Measurements from ENCODE around the gene KRT78.

The KRT78 gene

DNA sequence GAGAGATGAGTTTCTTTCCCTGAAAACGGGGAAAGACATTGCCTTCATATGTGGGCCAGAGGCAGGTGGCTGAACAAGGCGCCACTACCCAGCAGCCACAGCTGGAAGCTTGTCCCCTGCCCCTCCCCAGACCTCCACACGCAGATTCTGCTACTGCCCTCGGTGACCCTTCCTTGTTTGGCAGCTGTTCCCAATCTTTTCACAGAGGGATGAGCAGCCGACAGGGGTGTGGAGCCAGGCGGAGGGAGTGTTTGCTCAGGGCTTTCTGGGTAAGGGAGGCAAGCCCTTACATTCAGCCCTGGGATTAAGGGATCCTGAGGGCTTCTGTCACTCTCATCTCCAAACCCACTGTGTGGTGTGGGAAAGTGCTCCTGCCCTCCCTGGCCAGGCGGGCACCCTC, 30.4 kb downstream of the KRT78 start:
- H3K27ac Mint-ChIP-seq: no peak overlapping the region
- H3K4me3 Mint-ChIP-seq: peak overlapping the region in 1 of 3 experiments; percentile 42
- H3K9me3 Mint-ChIP-seq: no peaks in the 10 kb centered on the region
- no peaks in the 10 kb centered on the region for H3K36me3 Mint-ChIP-seq (ENCODE audit: low read depth)
- H3K4me1 Mint-ChIP-seq: peaks cover 40% of the 10 kb centered on the region
- TF ChIP-seq, protein P1, sequence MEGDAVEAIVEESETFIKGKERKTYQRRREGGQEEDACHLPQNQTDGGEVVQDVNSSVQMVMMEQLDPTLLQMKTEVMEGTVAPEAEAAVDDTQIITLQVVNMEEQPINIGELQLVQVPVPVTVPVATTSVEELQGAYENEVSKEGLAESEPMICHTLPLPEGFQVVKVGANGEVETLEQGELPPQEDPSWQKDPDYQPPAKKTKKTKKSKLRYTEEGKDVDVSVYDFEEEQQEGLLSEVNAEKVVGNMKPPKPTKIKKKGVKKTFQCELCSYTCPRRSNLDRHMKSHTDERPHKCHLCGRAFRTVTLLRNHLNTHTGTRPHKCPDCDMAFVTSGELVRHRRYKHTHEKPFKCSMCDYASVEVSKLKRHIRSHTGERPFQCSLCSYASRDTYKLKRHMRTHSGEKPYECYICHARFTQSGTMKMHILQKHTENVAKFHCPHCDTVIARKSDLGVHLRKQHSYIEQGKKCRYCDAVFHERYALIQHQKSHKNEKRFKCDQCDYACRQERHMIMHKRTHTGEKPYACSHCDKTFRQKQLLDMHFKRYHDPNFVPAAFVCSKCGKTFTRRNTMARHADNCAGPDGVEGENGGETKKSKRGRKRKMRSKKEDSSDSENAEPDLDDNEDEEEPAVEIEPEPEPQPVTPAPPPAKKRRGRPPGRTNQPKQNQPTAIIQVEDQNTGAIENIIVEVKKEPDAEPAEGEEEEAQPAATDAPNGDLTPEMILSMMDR (IDR thresholded peaks at IDR 0.05; ENCODE audit: unreplicated experiment in 3 of 3): no peak
- peaks cover 9% of the 10 kb centered on the region for H3K27me3 Mint-ChIP-seq (ENCODE audit: low read depth)

DNA sequence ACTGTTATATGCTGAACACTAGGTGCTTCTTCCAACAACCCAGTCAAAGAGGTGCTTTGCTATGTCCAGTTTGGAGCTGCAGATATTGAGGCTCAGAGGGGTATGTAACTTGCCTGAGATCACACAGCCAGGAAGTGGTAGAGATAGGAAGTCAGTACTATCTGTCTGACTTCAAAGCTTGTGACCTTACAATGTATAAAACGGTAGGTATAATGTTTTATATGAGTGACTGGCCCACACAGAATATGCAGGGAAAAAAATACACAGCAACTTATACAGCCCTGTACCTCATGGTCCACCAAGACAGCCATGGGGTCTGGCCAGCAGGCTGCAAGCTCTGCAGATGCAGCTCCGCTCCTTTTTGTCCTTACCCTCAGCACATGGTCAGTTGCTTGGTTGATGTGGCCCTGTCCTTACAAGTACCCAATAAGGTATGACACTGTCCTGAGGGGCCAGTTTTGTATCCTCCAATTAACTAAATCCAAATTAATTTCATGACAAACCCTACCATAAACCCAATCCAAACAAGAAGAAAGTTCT, 31.0 kb downstream of the KRT78 start:
- Mint-ChIP-seq H3K27ac (peak overlapping the region in 1 of 3 experiments; percentile 16), H3K36me3 (ENCODE audit: low read depth) (no peaks in the 10 kb centered on the region), H3K4me1 (peaks cover 40% of the 10 kb centered on the region), H3K27me3 (ENCODE audit: low read depth) (peaks cover 9% of the 10 kb centered on the region), H3K9me3 (no peaks in the 10 kb centered on the region), H3K4me3 (no peak overlapping the region)
- TF ChIP-seq, protein P1 (IDR thresholded peaks at IDR 0.05; ENCODE audit: unreplicated experiment in 3 of 3): no peak

DNA sequence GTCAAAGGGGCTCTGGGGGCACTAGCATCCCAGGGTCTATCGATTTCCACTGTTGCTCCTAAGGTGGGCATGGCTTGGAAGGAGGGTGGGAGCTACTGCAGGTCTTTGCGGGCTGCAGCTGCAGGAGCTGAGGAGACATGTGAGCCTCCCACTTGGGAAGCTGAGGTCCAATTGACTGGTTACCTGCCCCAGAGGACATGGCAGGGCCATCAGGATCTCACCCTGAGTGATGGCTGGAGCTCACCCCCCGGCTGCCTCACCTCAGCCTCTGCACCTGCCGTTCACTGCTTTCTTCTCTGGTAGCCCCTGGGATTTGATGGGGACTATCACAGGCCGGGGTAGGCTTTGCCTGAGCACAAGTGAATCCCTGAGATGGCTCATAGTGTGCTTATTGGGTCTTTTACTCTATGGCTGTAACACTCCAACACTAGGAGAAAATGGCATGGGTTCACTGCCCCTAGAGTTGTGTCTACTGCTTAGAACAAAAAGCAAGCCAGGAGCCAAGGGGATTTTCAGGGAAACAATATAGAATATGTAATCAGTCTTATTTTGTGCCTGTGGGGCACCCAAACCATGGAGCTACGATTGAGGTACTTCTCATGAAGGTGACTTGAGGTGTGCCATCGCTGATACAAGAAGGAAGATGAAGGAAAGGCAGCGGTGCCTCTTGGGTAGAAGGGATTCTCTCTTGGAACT, 31.6 kb downstream of the KRT78 start:
- Mint-ChIP-seq H3K36me3 (ENCODE audit: low read depth) (no peaks in the 10 kb centered on the region), H3K27ac (peak overlapping the region in 1 of 3 experiments; percentile 16), H3K9me3 (no peaks in the 10 kb centered on the region), H3K4me3 (no peak overlapping the region), H3K27me3 (ENCODE audit: low read depth) (peaks cover 9% of the 10 kb centered on the region), H3K4me1 (peaks cover 40% of the 10 kb centered on the region)
- TF ChIP-seq, protein P1 (IDR thresholded peaks at IDR 0.05; ENCODE audit: unreplicated experiment in 3 of 3): no peak

DNA sequence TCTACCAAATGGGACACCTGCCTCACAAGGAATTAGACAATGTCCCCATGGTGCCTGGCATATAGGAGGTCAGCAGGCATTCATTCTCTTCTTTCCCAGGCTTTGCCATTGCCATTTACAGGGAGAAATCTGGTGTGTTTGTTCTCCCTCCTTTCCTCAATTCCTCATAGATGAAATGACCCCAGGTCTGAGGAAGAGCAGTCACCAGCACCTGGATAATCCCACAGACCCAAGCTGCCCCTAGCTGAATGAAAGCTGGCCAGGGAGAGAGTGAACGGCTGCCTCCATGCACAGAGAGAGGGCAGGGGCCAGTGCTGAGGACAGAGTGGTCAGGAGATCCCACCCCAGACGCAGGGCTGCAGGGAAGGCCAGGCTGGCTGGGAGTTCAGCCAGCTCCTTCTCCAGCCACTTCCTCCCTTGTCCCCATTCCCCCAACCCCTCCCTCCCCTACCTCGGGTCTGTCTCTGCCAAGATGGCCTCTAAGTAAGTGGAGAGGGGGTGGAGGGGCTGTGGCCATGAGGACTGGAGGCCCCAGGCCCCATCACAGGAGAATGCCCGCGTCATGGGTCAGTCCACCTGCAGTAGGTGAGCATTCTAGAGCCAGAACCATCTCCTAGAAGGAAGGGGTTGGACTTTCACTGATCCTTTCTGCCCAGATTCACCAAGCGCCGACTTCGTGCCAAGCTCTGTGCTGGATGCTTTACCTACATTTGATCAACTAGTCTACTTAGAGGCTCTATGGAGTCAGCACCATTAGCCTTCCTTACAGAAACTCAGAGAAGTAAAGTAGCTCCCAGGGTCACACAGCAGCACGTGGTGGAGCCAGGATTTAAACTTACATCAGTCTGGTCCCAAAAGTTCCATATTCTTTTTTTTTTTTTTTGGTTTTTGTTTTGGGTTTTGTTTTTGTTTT, 32.9 kb downstream of the KRT78 start:
- no peaks in the 10 kb centered on the region for H3K36me3 Mint-ChIP-seq (ENCODE audit: low read depth)
- no peak overlapping the region for H3K4me3 Mint-ChIP-seq
- TF ChIP-seq, protein P1 (IDR thresholded peaks at IDR 0.05; ENCODE audit: unreplicated experiment in 3 of 3): no peak
- no peak overlapping the region for H3K27ac Mint-ChIP-seq
- H3K4me1 Mint-ChIP-seq: peaks cover 36% of the 10 kb centered on the region
- no peaks in the 10 kb centered on the region for H3K9me3 Mint-ChIP-seq
- peaks cover 9% of the 10 kb centered on the region for H3K27me3 Mint-ChIP-seq (ENCODE audit: low read depth)

DNA sequence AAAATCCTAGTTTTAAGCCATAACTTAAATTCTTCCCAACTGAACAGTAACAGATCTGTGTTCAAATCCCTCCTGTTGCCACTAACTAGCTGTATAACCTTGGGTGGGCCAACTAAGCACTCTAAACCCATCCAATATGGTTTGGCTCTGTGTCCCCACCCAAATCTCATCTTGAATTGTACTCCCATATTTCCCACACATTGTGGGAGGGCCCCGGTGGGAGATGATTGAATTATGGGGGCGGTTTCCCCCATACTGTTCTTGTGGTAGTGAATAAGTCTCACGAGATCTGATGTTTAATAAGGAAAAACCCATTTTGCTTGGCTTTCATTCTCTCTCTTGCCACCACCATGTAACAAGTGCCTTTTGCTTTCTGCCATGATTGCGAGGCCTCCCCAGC, 33.6 kb downstream of the KRT78 start:
- Mint-ChIP-seq H3K4me3 (no peak overlapping the region), H3K27me3 (ENCODE audit: low read depth) (peaks cover 4% of the 10 kb centered on the region), H3K4me1 (peaks cover 29% of the 10 kb centered on the region), H3K27ac (no peak overlapping the region), H3K9me3 (no peaks in the 10 kb centered on the region), H3K36me3 (ENCODE audit: low read depth) (no peaks in the 10 kb centered on the region)
- TF ChIP-seq, protein P1 (IDR thresholded peaks at IDR 0.05; ENCODE audit: unreplicated experiment in 3 of 3): no peak

Measured in nephron (organoid).